SK-N-SH (cell line): ENCODE results near the gene ARHGAP15. TPM values are rescaled to one million over a fixed set of nuclear protein-coding genes. Genes with fewer than 3 reads are reported as not detected.
A peak's percentile ranks its signal among the peaks of the same experiment; 100 is the strongest.

Experiments
- CTCF ChIA-PET: fragments of 300-600, 350-600 bp; formaldehyde crosslinking; extraction: SDS; loops from one replicate; lab custom pipeline; 2021; lab: Yijun Ruan, JAX
- POLR2A ChIA-PET: fragments of 350-600 bp; sonication (Branson Sonifier 250); formaldehyde crosslinking; extraction: SDS; loops from one replicate; lab custom pipeline; 2020; ENCODE audit warnings: antibody characterized with exemption, inconsistent platforms; lab: Yijun Ruan, JAX
- DNase-seq: peaks from one replicate; pipeline ENCODE4 v3.0.0; 2012
- H2AFZ ChIP-seq: fragments of 200-600 bp; sonication (generic); 2 replicates; pipeline ENCODE4 v1.8.1; 2016; ENCODE audit warnings: antibody characterized with exemption, mild to moderate bottlenecking, low read depth
- H3F3A ChIP-seq: fragments of 200-600 bp; sonication (generic); replicated peaks from 2 replicates; pipeline ENCODE3; 2016; ENCODE audit warnings: antibody characterized with exemption, mild to moderate bottlenecking; ENCODE audit not compliant: insufficient read depth
- H3K27ac ChIP-seq, 2 experiments: fragments of 200-500 bp in 1 of 2; fragments of 200-600 bp in 1 of 2; sonication (Bioruptor generic) in 1 of 2; sonication (generic), shearing (Covaris generic) in 1 of 2; 2 replicates each; pipeline versions ENCODE4 v1.5.1 to v1.6.1; 2014 to 2016; ENCODE audit warnings: low read depth in 2 of 2, inconsistent platforms in 1 of 2, low read length in 1 of 2, mild to moderate bottlenecking in 1 of 2, mixed read lengths in 1 of 2
- H3K27me3 ChIP-seq: fragments of 200-600 bp; sonication (generic), shearing (Covaris generic); 2 replicates; pipeline ENCODE4 v1.6.1; 2016; ENCODE audit warnings: mixed run types; ENCODE audit not compliant: insufficient read depth
- H3K36me3 ChIP-seq, 2 experiments: fragments of 200-500 bp in 1 of 2; fragments of 200-600 bp in 1 of 2; sonication (Bioruptor generic) in 1 of 2; sonication (generic) in 1 of 2; replicated peaks in 1 of 2; 2 replicates each; pipeline versions ENCODE3 to v1.5.1; 2014 to 2016; ENCODE audit warnings: low read length in 1 of 2, mild to moderate bottlenecking in 1 of 2; ENCODE audit not compliant: insufficient read depth in 2 of 2, control insufficient read depth in 1 of 2
- H3K4me1 ChIP-seq, 2 experiments: fragments of 200-500 bp in 1 of 2; fragments of 200-600 bp in 1 of 2; sonication (Bioruptor generic) in 1 of 2; sonication (generic), shearing (Covaris generic) in 1 of 2; 2 replicates each; pipeline versions ENCODE4 v1.5.1 to v1.6.1; 2014 to 2016; ENCODE audit warnings: low read depth in 1 of 2, low read length in 1 of 2, mixed run types in 1 of 2; ENCODE audit not compliant: insufficient read depth in 2 of 2, control insufficient read depth in 1 of 2
- H3K4me2 ChIP-seq: fragments of 200-600 bp; sonication (generic), shearing (Covaris generic); 2 replicates; pipeline ENCODE4 v1.6.1; 2017; ENCODE audit warnings: mixed run types
- H3K4me3 ChIP-seq, 2 experiments: fragments of 200-500 bp in 1 of 2; fragments of 200-600 bp in 1 of 2; sonication (Bioruptor generic) in 1 of 2; sonication (generic), shearing (Covaris generic) in 1 of 2; 2 replicates each; pipeline versions ENCODE4 v1.5.1 to v1.8.1; 2014 to 2016; ENCODE audit warnings: low read depth in 2 of 2, inconsistent platforms in 1 of 2, low read length in 1 of 2, mild to moderate bottlenecking in 1 of 2, mixed read lengths in 1 of 2, moderate library complexity in 1 of 2
- H3K79me2 ChIP-seq: fragments of 200-600 bp; sonication (generic); 2 replicates; pipeline ENCODE4 v1.8.1; 2017; ENCODE audit warnings: mild to moderate bottlenecking; ENCODE audit not compliant: insufficient read depth
- H3K9ac ChIP-seq: fragments of 200-600 bp; sonication (generic); 2 replicates; pipeline ENCODE4 v1.6.1; 2017; ENCODE audit warnings: mixed run types
- H3K9me2 ChIP-seq: fragments of 200-600 bp; sonication (generic); 2 replicates; pipeline ENCODE4 v1.6.1; 2017; ENCODE audit warnings: mixed run types
- H3K9me3 ChIP-seq: fragments of 200-600 bp; sonication (generic); 2 replicates; pipeline ENCODE4 v1.6.1; 2017; ENCODE audit warnings: mixed run types, mild to moderate bottlenecking, moderate library complexity
- H4K20me1 ChIP-seq: fragments of 200-600 bp; sonication (generic); 2 replicates; pipeline ENCODE4 v1.6.1; 2017; ENCODE audit warnings: mild to moderate bottlenecking, mixed run types; ENCODE audit not compliant: insufficient read depth
- CHD2 ChIP-seq: fragments of 150-350 bp; IDR thresholded peaks from 2 replicates; pipeline ENCODE4 v1.6.1; 2018; ENCODE audit warnings: low read length; ENCODE audit not compliant: partially characterized antibody
- ELF1 ChIP-seq: IDR thresholded peaks from 2 replicates; pipeline ENCODE4 v1.4.0; 2012
- EZH2phosphoT487 ChIP-seq: fragments of 200-600 bp; sonication (generic); IDR thresholded peaks from 2 replicates; pipeline ENCODE4 v1.6.1; 2017; ENCODE audit warnings: low read depth, mixed run types, mild to moderate bottlenecking, antibody characterized with exemption, moderate library complexity, borderline replicate concordance
- FOSL2 ChIP-seq: IDR thresholded peaks from 2 replicates; pipeline ENCODE4 v1.4.0; 2012; ENCODE audit warnings: low read depth, mild to moderate bottlenecking, moderate library complexity, borderline replicate concordance
- FOXJ3 ChIP-seq: sonication (generic); formaldehyde crosslinking; IDR thresholded peaks from 2 replicates; pipeline ENCODE4 v1.5.1; 2020; ENCODE audit warnings: mild to moderate bottlenecking, missing genetic modification reagents
- FOXM1 ChIP-seq: IDR thresholded peaks from 2 replicates; pipeline ENCODE4 v1.4.0; 2012; ENCODE audit warnings: low read depth, mild to moderate bottlenecking
- GATA2 ChIP-seq: sonication (generic); formaldehyde crosslinking; IDR thresholded peaks from 2 replicates; pipeline ENCODE4 v1.5.0; 2020; ENCODE audit warnings: mild to moderate bottlenecking, missing genetic modification reagents
- NFIC ChIP-seq: IDR thresholded peaks from 2 replicates; pipeline ENCODE4 v1.4.0; 2012; ENCODE audit warnings: borderline replicate concordance
- POLR2AphosphoS5 ChIP-seq: IDR thresholded peaks from 2 replicates; pipeline ENCODE4 v1.6.1; 2012; ENCODE audit warnings: low read depth, low read length
- RAD21 ChIP-seq: IDR thresholded peaks from 2 replicates; pipeline ENCODE4 v1.6.1; 2012; ENCODE audit warnings: mild to moderate bottlenecking, low read length
- RCOR1 ChIP-seq: fragments of 150-350 bp; IDR thresholded peaks from 2 replicates; pipeline ENCODE4 v1.6.1; 2017; ENCODE audit warnings: antibody characterized with exemption, low read length
- RXRA ChIP-seq: IDR thresholded peaks from 2 replicates; pipeline ENCODE4 v1.4.0; 2012; ENCODE audit warnings: low read depth, mild to moderate bottlenecking, borderline replicate concordance
- SMC3 ChIP-seq: IDR thresholded peaks from 2 replicates; pipeline ENCODE4 v1.6.1; 2012; ENCODE audit warnings: low read depth, low read length, improper control_type of control experiment
- TAF1 ChIP-seq: IDR thresholded peaks from 2 replicates; pipeline ENCODE4 v1.6.1; 2012; ENCODE audit warnings: low read depth, mild to moderate bottlenecking, low read length, moderate library complexity, borderline replicate concordance
- TCF12 ChIP-seq: IDR thresholded peaks from 2 replicates; pipeline ENCODE4 v1.4.0; 2012
- TEAD4 ChIP-seq: IDR thresholded peaks from 2 replicates; pipeline ENCODE4 v1.4.0; 2012; ENCODE audit warnings: mild to moderate bottlenecking, borderline replicate concordance; ENCODE audit not compliant: insufficient read depth
- YY1 ChIP-seq: IDR thresholded peaks from 2 replicates; pipeline ENCODE4 v1.4.0; 2012; ENCODE audit warnings: low read depth, mild to moderate bottlenecking
- WGBS: methylation state at CpG from one replicate; pipeline ENCODE4 v1.1.6; 2017; ENCODE audit warnings: low lambda C conversion rate; 5-methylcytosine and 5-hydroxymethylcytosine counted together
- polyA plus RNA-seq, 3 experiments: library from polyadenylated mRNA; depleted of rRNA; stranded (reverse); fragments of >200 nt; gene quantifications; 2 replicates each; pipeline ENCODE4 v1.2.3, GENCODE V29; 2012
- TF ChIP-seq, protein P1 (sequence below): fragments of 150-350 bp; IDR thresholded peaks from 2 replicates; pipeline ENCODE4 v1.6.1; 2017; ENCODE audit warnings: antibody characterized with exemption, low read length, low read depth, borderline replicate concordance
- TF ChIP-seq, protein P2 (sequence below): fragments of 200-600 bp; sonication (generic); IDR thresholded peaks from 2 replicates; pipeline ENCODE4 v1.6.1; 2017; ENCODE audit warnings: antibody characterized with exemption, mild to moderate bottlenecking, moderate library complexity
- TF ChIP-seq, protein P3 (sequence below): IDR thresholded peaks from 2 replicates; pipeline ENCODE4 v1.4.0; 2012; ENCODE audit warnings: low read depth, borderline replicate concordance
- TF ChIP-seq, protein P4 (sequence below): IDR thresholded peaks from 2 replicates; pipeline ENCODE4; 2012
- TF ChIP-seq, protein P5 (sequence below): IDR thresholded peaks from 2 replicates; pipeline ENCODE4 v1.4.0; 2012; ENCODE audit warnings: low read depth, borderline replicate concordance

Gene ARHGAP15
- polyA plus RNA-seq, 1 of the 3 experiments (the other 2 are of a cell fraction): not detected

DNA sequence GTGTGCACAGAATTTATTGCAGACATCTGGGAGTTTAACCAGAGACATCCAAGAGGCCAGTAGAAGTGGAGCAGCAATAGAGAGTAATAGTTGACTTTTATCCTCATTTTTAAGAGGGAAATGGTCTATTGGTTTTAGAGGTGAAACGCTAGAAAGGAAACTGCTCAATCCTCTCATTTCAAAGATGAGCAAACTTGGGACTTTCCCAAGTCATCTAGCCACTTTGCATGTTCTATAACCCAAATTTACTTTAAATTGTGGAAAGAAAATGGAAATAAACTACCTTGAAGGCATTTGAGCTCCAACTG, 601.7 kb downstream of the ARHGAP15 start (continued):
- no peak for TF ChIP-seq EZH2phosphoT487
- no peak for TF ChIP-seq GATA2 (CRISPR knock-in tag)
- TF ChIP-seq RXRA: no peak
- no peak for TF ChIP-seq ELF1
- no peak for TF ChIP-seq SMC3
- no peak for TF ChIP-seq TAF1
- TF ChIP-seq RCOR1: no peak
- TF ChIP-seq, all 33 proteins: peak for 0

DNA sequence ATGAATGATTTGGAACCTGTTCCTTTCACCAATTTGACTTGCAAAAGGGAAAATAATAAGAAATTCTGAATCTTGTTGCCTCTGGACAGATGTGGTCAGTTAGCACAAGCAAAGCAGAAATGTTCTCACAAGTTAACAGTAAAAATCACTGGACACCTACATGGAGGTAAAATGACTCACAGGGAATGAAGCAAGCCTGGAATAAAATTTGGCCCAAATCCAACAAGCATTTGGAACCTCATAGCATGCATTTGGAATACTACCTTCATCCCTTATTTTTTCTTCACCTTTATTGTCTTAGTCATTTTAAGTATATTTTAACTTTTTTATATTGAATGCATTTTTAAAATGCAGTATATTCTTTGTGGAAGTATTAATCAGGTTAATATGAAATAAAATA, 602.9 kb downstream of the ARHGAP15 start:
- CTCF ChIA-PET: interaction anchor here (0.9 kb wide), 1 partner anchor 25 kb away, joined by 3 read pairs; no protein-coding TSS in a partner anchor
- no peaks in the 10 kb centered on the region for H3F3A ChIP-seq
- H3K79me2 ChIP-seq: no peaks in the 10 kb centered on the region

DNA sequence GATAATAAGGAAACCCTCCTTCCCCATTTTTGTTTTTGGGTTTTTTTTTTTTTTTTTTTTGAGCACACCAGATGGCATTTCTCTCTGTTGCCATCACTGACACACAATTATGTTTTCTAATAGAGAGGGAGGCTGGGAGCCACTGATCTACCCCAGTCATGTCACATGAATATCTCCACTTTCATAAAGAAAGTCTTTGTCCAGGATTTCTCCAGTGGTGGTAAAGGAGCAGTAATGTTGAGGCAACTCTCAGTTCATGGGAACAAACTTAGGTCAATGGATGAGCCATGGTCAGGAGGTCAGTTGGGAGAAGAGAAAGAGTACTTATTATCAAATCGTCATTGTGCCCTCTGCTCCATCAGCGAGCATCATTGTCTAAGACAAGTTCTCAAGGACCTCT, 603.7 kb downstream of the ARHGAP15 start:
- no peak overlapping the region for H3K4me2 ChIP-seq
- no peak overlapping the region for H3K9ac ChIP-seq
- POLR2A ChIA-PET: no interaction called here
- no peak overlapping the region for H3K27ac ChIP-seq
- no peak for DNase-seq
- H3K9me2 ChIP-seq: no peaks in the 10 kb centered on the region
- no peak overlapping the region for H2AFZ ChIP-seq
- H3K4me3 ChIP-seq: no peak overlapping the region
- WGBS: 89% methylated on average over 2 of the region's 2 CpGs
- CTCF ChIA-PET: no interaction called here
- H3K36me3 ChIP-seq: no peaks in the 10 kb centered on the region
- no peaks in the 10 kb centered on the region for H3K9me3 ChIP-seq
- H4K20me1 ChIP-seq: no peaks in the 10 kb centered on the region
- peaks cover 0 to 13% of the 10 kb centered on the region in 2 experiments; a peak in 2 of 4 replicates for H3K4me1 ChIP-seq
- H3F3A ChIP-seq: no peaks in the 10 kb centered on the region
- no peaks in the 10 kb centered on the region for H3K27me3 ChIP-seq
- no peaks in the 10 kb centered on the region for H3K79me2 ChIP-seq
- no peak for TF ChIP-seq NFIC
- TF ChIP-seq, protein P1, sequence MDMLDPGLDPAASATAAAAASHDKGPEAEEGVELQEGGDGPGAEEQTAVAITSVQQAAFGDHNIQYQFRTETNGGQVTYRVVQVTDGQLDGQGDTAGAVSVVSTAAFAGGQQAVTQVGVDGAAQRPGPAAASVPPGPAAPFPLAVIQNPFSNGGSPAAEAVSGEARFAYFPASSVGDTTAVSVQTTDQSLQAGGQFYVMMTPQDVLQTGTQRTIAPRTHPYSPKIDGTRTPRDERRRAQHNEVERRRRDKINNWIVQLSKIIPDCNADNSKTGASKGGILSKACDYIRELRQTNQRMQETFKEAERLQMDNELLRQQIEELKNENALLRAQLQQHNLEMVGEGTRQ: no peak
- TF ChIP-seq YY1: no peak
- TF ChIP-seq FOXJ3 (CRISPR knock-in tag): no peak
- TF ChIP-seq TEAD4: no peak
- TF ChIP-seq, protein P2, sequence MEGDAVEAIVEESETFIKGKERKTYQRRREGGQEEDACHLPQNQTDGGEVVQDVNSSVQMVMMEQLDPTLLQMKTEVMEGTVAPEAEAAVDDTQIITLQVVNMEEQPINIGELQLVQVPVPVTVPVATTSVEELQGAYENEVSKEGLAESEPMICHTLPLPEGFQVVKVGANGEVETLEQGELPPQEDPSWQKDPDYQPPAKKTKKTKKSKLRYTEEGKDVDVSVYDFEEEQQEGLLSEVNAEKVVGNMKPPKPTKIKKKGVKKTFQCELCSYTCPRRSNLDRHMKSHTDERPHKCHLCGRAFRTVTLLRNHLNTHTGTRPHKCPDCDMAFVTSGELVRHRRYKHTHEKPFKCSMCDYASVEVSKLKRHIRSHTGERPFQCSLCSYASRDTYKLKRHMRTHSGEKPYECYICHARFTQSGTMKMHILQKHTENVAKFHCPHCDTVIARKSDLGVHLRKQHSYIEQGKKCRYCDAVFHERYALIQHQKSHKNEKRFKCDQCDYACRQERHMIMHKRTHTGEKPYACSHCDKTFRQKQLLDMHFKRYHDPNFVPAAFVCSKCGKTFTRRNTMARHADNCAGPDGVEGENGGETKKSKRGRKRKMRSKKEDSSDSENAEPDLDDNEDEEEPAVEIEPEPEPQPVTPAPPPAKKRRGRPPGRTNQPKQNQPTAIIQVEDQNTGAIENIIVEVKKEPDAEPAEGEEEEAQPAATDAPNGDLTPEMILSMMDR: no peak
- TF ChIP-seq RAD21: no peak
- no peak for TF ChIP-seq POLR2AphosphoS5
- TF ChIP-seq, protein P3, sequence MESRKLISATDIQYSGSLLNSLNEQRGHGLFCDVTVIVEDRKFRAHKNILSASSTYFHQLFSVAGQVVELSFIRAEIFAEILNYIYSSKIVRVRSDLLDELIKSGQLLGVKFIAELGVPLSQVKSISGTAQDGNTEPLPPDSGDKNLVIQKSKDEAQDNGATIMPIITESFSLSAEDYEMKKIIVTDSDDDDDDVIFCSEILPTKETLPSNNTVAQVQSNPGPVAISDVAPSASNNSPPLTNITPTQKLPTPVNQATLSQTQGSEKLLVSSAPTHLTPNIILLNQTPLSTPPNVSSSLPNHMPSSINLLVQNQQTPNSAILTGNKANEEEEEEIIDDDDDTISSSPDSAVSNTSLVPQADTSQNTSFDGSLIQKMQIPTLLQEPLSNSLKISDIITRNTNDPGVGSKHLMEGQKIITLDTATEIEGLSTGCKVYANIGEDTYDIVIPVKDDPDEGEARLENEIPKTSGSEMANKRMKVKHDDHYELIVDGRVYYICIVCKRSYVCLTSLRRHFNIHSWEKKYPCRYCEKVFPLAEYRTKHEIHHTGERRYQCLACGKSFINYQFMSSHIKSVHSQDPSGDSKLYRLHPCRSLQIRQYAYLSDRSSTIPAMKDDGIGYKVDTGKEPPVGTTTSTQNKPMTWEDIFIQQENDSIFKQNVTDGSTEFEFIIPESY: no peak
- TF ChIP-seq FOSL2: no peak
- TF ChIP-seq, protein P4, sequence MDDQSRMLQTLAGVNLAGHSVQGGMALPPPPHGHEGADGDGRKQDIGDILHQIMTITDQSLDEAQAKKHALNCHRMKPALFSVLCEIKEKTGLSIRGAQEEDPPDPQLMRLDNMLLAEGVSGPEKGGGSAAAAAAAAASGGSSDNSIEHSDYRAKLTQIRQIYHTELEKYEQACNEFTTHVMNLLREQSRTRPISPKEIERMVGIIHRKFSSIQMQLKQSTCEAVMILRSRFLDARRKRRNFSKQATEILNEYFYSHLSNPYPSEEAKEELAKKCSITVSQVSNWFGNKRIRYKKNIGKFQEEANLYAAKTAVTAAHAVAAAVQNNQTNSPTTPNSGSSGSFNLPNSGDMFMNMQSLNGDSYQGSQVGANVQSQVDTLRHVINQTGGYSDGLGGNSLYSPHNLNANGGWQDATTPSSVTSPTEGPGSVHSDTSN: no peak
- TF ChIP-seq, protein P5, sequence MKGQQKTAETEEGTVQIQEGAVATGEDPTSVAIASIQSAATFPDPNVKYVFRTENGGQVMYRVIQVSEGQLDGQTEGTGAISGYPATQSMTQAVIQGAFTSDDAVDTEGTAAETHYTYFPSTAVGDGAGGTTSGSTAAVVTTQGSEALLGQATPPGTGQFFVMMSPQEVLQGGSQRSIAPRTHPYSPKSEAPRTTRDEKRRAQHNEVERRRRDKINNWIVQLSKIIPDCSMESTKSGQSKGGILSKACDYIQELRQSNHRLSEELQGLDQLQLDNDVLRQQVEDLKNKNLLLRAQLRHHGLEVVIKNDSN: no peak
- TF ChIP-seq TCF12: no peak
- no peak for TF ChIP-seq CHD2
- TF ChIP-seq FOXM1: no peak
- no peak for TF ChIP-seq SMC3

More for the DNA sequence above, 602.9 kb downstream of the ARHGAP15 start:
- Histone ChIP-seq H3K9me3 (no peaks in the 10 kb centered on the region), H3K4me1 (peaks cover 0 to 13% of the 10 kb centered on the region in 2 experiments; a peak in 2 of 4 replicates), H4K20me1 (no peaks in the 10 kb centered on the region), H2AFZ (no peak overlapping the region), H3K36me3 (no peaks in the 10 kb centered on the region), H3K4me2 (no peak overlapping the region), H3K27me3 (no peaks in the 10 kb centered on the region), H3K4me3 (no peak overlapping the region), H3K27ac (no peak overlapping the region), H3K9me2 (no peaks in the 10 kb centered on the region), H3K9ac (no peak overlapping the region)
- POLR2A ChIA-PET: no interaction called here
- no peak for DNase-seq
- TF ChIP-seq NFIC (peak; percentile 37; the same call in 1 of the 2 replicates), TCF12 (no peak)
